ENCODE results near the gene TEX22.

DNA sequence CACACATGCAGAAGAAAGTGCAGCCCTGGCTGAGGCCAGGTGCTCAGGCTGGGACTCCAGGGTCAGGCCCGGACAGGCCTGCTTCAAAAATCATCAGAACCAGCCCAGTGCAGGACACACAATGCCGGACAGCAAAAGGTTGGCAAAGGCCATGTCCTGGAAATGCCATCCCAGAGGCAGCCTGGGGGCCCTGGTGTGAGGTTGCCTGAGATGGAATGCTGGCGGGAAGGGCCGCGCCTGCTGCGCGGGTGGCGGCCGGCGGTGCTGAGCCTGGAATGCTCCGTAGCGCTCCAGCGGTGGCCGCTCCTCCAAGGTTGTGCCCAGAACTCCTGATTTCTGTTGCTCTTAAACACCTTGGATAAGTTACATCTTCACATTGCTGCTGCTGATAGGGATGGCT is 54.6 kb downstream of the TEX22 start:
- TF ChIP-seq, protein P1, sequence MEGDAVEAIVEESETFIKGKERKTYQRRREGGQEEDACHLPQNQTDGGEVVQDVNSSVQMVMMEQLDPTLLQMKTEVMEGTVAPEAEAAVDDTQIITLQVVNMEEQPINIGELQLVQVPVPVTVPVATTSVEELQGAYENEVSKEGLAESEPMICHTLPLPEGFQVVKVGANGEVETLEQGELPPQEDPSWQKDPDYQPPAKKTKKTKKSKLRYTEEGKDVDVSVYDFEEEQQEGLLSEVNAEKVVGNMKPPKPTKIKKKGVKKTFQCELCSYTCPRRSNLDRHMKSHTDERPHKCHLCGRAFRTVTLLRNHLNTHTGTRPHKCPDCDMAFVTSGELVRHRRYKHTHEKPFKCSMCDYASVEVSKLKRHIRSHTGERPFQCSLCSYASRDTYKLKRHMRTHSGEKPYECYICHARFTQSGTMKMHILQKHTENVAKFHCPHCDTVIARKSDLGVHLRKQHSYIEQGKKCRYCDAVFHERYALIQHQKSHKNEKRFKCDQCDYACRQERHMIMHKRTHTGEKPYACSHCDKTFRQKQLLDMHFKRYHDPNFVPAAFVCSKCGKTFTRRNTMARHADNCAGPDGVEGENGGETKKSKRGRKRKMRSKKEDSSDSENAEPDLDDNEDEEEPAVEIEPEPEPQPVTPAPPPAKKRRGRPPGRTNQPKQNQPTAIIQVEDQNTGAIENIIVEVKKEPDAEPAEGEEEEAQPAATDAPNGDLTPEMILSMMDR (conservative IDR thresholded peaks at IDR 0.05): no peak
- no peak for TF ChIP-seq EZH2 (IDR thresholded peaks at IDR 0.05; ENCODE audit: low read depth)

All from PC-9 (cell line).